Medulla oblongata (tissue), 1 donor: Measurements from ENCODE around the gene COL4A4.

Experiments
- DNase-seq: peaks from one replicate; pipeline ENCODE4 v3.0.0-alpha.2; 2015; ENCODE audit errors: extremely low spot score

COL4A4 gene

DNA sequence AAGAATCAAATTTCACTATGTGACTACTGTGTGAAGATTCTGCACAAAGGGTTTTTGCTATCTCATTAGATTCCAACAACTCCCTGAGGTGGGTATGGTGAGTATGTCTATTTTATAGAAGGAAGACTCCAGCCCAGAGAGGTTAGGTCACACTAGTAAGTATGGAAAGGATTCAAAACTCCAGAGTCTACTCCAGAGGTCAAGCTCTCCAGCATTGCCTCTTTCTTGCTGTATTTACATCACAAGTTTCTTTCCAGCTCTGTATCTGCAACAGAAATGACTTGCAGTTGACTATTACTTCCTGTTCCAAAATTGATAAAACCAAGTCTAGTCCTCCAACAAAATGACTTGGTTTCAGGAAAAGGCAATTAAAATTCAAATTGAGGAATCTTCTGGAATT lies 2.1 kb downstream of the COL4A4 start:
- DNase-seq = no peak

DNA sequence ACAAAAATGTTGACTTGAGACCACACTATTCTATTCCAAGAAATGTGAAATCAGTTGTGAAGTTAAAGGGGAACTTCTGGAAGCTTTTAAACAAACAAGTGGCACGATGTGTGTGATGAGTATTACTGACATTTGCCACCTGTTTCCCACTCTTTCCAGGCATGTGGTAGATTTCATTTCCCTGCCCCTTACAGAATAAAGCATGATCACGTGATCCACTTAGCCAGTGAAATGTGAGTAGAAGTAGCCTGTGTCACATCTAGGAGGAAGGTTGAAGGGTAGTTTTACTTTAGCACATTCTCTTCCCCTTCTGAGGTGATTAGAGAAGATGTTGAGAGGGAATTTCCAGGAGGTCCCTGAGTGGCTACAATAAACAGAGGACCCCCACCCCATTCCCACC lies 3.8 kb downstream of the COL4A4 start:
- DNase-seq = no peak

DNA sequence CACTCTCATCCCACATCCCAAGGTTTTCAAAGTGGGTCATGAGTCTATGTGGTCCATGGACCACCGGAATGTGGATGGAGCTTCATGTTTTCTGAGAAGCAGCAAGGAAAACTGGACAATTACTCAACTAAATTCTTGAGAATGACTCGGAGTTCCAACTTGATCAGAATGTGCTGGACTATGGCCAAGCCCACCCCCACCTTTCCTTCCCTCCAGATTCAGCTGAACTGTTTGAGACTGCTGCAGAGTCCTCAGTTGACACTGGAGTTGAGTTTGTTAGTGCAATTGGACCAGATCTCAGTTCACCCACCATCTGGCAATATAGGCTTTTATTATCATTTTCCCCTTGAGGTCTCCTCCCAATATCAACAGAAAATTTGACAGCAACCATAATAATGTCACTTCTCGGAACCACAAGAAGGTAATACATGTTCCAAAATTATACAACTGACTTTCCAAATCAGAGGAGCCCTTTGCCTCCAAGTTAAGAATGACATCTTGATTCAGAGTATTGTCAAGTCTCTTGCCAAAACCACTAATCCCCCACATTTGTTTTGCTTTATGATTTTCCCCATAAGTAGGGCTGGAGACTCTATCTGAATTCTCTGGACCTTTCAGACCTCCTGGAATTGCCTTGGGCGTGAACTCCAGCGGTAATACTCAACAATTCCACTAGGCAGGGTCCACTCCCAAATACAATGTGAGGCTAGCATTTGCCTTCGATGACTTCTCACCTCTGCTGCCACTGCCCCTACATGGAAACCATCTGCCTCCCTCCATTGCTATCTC lies 8.8 kb downstream of the COL4A4 start:
- DNase-seq = no peak

DNA sequence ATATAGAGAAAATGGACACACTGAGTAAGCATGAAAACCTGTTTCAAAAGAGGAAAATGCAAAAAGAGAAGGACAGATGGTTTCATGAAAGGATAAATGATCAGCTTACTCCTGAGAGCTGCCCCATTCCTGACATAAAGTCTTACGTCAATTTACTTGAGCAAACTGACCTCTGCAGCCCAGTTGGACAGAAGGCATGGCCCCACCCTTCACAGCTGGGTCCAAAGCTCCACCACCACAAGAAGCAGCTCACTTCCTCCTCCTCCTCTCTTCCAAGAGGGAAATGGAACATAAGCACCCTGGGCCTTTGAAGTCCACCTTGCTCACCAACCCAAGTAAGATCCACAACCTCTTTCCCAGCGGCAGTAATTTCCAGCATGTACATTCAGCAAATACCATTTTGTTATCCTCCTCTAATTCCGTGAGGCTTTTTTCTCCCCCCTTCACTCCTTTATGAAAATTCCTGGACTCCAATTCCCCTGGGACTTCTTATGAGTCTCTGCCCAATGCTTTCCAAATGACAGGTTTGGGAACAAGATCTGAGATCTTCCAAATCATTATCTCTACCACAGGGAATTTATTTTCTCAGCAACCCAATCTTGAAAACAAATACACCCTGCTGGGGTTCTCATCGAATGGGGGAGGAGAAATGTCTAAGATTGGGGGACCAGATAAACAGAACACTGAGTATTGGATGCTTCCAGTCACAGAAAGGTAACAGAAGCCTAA lies 10.1 kb downstream of the COL4A4 start:
- DNase-seq = no peak

DNA sequence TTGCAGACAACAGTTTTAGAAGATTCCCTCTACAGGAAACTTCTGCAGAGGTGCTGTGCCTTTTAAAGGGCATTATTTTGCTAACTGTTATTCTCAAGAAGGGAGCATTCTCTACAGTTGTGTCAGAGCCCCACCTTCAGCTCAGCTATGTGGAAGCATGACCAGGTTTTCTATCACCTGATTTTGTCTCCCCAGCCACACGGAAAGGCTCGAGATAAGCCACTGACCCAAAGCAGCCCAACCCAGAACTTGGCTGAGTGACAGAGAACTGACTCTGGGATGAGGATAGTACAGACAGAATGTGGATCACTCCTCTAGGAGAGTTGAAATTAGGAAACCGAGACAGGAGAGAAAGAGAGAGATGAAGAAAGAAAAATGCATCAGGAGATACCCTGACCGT lies 10.7 kb downstream of the COL4A4 start:
- DNase-seq = no peak

DNA sequence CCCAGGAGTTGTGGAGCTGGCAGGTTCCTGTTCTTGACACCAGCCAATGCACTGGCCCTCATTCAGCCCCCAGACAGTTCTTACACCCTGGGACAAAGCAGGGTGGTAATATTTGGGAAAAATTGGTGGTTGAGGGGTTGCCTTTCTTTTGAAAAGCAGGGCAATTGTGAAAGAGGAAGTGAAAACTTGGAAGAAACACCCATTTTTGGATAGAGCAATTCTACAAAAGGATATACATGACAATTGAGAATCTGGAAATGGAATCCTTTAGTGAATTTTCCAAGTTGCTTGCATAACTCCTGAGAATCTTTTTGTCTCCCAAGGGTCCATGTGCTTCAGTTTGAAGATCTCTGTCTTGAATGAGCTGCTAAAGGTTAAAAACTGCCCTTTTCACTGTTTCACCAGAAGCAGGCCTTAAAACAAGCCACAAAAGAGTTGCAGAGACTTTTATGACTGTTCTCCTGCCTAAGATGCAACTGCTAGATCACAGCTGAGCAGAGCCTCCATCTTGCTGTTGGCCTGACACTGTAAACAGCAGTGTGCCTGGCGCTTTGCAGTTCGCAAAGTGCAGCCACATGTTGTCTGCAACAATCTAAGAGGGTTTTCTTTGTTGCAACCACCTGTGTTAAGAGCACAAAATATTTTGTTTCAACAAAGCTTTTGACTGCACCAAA lies 11.8 kb downstream of the COL4A4 start:
- DNase-seq = no peak

DNA sequence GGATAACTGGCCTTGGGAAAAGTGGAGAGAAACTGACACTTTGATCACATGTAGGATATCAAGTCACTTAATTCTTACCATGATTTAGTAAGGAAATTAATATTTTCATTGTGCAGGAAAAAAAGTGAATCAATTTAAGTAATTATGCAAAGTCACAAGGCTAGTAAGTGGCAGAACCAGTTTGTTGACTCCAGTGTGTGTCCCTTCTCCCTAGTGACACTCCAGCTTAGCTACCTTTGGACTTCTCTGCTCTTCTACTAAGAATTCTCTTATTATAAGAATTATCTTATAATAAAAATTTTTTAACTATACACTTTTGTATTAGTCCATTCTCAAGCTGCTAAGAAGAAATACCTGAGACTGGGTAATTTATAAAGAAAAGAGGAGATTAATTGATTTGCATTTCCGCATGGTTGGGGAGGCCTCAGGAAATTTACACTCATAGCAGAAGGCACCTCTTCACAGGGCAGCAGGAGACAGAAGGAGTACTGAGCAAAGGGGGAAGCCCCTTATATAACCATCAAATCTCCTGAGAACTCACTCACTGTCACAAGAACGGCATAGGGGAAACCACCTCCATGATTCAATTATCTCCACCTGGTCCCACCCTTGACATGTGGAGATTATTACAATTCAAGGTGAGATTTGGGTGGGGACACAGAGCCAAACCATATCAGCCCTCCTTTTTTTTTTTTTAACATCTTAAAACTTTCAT lies 13.6 kb downstream of the COL4A4 start:
- no peak for DNase-seq

DNA sequence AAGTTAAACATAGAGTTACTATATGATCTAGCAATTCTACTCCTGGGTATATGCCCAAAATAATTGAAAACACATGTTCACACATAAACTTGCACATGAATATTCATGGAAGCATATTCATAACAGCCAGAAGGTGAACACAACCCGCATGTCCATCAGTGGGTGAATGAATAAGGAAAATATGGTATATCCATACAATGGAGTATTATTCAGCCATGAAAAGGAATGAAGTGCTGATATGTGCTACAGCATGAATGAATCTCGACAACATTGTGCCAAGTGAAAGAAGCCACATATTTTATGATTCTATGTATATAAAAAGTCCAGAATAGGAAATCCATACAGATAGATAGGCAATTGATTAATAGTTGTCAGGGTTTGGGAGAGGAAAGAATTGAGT lies 15.9 kb downstream of the COL4A4 start:
- no peak for DNase-seq

DNA sequence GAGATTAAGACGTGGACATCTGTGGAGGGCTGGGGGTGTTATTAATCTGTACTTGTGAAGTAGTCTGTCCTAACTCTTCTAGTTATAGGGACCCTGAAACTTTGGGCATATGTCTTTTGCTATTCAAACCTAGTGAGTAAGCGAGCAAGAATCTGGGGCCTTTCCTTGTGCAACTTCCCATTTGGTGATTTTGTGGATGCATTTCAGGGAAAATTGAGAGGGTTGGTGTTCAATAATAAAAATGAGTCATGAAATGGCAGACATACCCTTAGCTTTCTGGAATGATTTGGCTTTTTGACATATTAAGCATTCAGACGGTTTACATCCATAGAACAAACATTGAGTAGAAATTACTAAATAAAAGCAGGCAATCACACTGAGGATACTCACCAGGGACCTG lies 17.0 kb downstream of the COL4A4 start:
- no peak for DNase-seq

DNA sequence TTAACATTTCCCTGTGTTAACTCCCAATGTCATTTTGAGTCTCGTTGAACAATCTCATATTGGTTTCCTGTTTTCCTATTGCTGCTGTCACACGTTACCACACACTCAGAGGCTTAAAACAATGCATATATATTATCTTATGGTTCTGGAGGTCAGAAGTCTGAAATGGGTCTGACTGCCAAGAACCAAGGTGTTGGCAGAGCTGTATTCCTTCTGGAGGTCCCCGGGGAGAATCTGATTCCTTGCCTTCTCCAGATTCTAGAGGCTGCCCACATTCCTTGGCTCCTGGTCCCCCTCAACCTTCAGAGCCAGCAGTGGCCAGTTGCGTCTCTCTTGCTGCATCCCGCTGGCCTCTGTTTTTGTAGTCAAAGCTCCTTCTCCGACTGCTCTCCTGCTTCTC lies 17.5 kb downstream of the COL4A4 start:
- DNase-seq = no peak

DNA sequence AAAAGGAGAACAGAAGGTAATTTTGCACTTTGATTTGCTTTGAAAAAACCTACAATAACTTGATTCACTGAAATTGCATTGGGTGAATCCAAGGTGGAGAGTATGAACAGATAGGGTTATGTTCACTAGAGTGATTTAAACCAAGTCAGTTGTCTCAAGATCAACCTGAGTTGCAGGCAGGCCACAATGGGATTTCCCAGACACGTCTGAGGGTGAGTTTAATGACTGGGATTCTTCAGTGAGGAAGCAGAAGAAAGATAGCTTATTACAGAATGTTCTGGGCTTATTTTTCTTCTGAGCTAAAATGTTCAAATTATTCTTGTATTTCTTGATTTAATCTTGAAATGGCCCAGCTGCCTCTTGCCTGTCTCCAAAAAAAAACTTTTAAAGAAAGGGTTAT lies 20.1 kb downstream of the COL4A4 start:
- DNase-seq = no peak

DNA sequence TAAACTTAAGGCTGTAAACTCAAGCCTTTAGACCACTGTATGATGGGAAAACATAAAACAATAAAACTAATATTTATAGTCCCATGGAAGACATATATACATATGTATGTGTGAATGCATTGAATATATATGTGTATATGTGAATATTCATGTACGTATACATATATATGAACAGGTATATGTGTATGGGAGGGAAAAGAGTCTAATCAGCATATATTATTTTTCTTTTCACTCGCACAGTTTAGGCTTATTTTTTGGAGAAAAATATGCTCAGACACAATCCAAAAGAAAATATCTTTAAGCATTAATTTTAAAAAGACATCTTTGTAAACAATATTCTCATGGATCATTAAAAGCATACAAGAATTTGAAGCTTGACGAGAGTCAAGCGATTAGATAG lies 22.7 kb downstream of the COL4A4 start:
- DNase-seq = no peak

DNA sequence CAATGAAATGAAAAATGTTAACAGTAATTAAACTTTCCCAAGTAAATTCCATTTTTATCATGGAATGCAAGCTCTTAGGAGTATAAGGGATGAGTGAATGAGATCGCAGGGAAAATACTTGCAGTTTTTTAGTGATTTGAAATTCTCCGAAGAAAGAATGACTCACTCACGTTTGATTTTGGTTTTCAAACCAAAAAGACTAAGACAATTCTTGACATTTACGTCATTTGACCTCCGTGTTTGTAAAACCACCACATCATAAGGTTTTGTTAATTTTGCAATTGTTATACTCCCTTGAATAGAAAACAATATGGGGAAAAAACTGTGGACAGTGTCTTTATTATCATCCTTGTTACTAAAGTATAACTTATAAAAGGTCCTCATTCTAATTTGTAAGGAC lies 29.4 kb downstream of the COL4A4 start:
- no peak for DNase-seq

DNA sequence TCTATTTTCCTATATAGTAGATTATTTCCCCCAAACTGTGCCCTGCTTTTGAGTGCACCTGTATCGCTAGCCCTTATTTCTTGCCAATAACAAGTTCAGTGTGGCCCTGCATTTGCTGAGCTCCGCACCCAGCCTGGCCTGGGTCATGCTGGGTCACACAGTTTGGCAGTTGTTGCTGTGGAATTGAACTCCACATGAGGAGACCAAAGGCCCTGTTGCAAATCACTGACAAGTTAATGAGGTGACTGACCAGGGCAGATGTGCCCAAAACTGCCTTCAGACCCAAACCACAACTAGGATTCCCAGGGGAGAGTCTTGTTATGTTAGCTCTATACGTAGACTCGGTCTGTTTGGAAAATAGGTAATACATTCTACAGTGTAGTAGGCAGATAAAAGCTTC lies 31.0 kb downstream of the COL4A4 start:
- DNase-seq = no peak

DNA sequence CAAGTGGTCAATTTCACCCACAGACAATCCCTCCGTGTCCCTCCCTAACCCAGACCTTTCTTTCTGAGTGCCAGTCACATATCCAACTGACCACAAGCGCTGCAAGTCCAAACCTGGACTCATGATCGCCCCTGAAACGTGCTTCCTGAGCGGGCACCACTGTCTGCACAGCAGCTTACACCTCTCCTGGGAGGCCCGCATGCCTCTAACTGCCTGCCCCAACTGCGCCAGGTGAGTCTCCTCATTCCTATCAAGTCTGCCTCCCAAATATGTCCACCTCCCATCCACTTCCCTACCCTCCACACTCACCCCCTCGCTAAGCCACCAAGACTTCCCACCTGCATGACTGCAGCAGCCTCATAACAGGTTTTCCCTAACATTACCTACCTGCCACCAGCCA lies 33.4 kb downstream of the COL4A4 start:
- DNase-seq = no peak

DNA sequence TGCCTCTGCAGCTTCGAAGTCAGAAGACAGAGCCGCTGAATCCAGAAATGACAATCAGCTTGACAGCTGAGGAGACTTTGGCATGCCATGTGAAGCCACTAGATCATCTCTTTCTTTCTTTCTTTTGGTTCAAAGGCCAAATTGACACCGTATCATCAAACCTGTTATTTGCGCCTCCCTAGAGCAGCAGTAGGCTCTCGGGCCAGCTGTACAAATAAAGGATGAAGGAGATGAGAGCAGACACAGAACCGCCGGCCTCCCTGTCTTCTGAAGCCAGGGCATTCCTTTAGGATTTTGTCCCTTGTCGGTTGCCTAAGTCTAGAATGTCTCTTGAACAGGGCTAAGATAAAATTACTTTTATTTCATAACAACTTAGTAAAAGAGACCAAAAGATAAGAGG lies 36.8 kb downstream of the COL4A4 start:
- no peak for DNase-seq

DNA sequence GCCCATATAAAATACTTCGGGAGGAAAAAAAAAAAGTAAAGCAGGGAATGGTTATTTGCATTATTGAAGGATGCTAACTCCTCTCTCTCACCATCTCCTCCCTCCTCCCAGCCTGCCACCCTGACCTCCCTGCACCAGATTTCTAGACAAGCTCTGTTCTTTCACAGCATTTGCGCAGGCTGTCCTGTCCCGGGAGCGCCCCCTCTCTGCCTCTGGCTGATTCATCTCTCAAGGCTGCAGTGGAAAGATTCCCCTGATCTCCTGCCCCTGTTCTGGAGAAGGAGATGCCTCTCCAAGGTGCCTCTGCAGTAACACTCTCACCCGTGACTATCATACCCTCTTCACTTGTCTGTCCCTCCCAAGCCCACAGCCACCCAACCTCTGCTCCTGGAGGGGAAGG lies 38.5 kb downstream of the COL4A4 start:
- no peak for DNase-seq

DNA sequence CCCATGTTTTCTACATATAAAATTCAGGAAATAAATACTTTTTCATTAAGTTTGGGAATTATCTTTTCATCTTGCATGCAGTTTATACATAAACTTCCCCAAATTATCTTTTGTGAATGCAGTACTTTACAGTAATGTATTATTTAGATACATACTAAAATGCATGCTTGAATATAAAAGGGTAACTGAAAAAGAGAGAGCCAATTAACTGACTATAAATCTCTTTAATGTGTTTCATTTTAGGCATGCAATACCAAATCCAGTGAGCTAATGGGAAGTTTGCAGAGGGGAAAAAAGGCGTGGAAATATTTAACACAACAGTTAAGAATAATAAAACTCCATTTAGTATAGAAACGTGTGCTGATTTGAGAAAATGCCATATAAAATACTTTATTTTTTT lies 39.2 kb downstream of the COL4A4 start:
- DNase-seq = no peak

DNA sequence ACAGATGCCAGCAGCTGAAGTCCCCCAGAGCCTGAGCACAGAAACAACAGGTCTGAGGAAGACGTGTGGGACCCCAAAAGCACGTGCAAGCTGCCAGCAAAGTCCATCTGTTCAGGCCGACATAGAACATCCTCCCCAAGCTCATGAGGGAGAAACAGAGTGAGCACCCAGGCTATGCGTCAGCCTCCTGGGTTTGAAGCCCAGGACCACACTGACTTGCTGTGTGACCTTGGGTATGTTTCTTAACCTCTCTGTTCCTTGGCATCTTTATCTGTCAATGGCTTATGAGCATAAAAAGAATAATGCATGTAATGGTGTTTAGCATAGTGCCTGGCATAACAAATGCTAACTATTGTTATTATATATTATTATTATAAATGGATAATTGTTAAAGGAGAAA lies 40.3 kb downstream of the COL4A4 start:
- DNase-seq = no peak

DNA sequence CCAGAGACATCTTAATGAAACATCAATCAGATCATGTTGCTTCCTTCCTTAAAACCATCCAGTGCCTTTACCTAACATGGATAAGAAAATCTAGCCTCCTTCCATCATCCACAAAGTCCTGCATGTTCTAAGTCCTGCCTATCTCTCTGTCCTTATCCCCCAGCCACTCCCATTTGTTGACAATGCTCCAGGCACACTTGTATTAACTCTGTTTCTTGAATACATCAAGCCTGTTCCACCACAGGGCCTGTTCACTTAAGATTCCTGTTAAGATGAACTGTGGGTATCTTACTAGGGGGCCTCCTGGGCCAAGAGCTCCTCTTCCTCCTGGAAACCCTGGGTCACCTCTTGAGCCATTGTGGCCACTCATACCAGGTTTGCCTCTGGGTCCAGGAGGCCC lies 45.7 kb downstream of the COL4A4 start:
- no peak for DNase-seq

DNA sequence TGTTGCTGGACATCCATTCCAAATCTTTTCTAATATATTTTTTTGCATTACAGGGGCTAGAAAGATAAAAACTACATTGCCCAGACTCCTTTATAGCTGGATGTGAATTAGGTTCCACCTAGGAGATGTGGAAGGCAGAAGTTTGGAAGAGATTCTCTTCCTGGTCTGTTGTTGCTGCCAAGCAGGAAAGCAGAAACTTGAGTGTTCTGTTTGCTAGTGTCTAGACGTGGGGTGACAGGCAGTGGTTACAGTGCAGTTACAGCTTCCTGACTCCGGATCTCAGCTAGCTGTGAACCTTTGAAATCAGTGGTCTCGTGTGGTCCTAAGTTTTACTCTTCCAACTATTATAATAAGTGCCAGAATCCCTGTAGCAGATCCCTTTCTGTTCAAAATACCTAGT lies 46.2 kb downstream of the COL4A4 start:
- no peak for DNase-seq

DNA sequence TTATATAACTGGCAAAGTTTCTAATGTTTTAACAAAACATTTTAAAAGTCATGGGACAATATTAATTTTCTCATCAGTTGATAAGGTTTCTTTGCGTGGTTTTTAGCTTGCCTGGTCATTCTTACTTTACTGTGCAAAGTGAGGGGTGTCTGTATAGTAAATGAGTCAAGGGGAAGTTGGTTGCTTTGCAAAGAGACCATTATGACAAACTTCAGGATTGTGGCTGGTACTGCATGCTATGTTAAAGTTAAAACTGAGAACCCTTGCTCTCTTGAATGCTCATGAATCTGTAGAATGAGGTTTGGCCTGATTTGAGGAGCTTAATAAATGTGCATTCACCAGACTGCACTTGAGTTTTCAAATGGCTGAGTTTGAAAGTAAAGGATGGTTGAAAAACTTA lies 47.0 kb downstream of the COL4A4 start:
- no peak for DNase-seq
